Nucleus accumbens (tissue), 56 donors: ENCODE data around the gene KRT4.

ENCODE experiments used
- DNase-seq, 56 donors: peaks; one replicate each; lab custom pipeline; 2025; lab: John Stamatoyannopoulos, UW

The KRT4 gene

DNA sequence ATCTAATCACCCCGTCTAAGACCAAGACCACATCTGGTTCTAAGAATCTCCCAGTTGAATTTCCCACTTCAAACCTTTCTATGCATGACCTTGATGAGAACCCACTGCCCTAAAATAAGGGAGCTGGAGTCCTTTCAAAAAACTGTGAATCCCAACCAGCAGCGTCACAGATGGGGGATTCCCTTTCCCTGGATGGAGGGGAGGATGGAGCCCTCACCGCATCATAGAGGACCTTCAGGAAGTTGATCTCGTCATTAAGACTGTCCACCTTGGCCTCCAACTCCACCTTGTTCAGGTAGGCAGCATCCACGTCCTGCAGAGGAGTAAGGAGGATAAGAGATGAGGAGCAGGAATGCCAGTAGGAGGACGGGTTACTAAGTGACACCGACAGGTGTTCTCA lies 4.8 kb downstream of the KRT4 start:
- DNase-seq = no peak

DNA sequence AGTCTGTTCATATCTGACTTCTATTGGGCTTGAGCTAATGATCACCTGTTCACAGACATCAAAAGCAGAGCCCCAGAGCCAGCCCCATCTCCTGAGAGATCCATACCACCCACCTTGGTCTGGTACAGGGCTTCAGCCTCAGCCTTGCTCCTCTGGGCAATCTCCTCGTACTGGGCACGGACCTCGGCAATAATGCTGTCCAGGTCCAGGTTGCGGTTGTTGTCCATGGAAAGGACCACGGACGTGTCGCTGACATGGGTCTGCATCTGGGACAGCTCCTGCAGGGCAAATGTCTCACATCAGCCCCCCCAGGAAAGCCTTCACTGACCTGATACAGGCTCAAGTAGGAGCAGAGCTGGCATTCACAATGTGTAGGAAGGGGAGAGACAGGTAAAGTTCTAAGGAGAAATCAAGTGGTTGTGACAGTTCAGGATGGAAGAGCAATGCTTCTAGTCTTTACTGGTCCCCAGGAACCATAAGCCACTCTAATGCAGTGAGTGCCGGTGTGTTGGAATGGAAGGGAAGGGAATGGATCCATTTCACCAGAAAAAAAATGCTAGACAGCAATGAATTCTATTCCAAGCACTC lies 5.2 kb downstream of the KRT4 start:
- DNase-seq = no peak

DNA sequence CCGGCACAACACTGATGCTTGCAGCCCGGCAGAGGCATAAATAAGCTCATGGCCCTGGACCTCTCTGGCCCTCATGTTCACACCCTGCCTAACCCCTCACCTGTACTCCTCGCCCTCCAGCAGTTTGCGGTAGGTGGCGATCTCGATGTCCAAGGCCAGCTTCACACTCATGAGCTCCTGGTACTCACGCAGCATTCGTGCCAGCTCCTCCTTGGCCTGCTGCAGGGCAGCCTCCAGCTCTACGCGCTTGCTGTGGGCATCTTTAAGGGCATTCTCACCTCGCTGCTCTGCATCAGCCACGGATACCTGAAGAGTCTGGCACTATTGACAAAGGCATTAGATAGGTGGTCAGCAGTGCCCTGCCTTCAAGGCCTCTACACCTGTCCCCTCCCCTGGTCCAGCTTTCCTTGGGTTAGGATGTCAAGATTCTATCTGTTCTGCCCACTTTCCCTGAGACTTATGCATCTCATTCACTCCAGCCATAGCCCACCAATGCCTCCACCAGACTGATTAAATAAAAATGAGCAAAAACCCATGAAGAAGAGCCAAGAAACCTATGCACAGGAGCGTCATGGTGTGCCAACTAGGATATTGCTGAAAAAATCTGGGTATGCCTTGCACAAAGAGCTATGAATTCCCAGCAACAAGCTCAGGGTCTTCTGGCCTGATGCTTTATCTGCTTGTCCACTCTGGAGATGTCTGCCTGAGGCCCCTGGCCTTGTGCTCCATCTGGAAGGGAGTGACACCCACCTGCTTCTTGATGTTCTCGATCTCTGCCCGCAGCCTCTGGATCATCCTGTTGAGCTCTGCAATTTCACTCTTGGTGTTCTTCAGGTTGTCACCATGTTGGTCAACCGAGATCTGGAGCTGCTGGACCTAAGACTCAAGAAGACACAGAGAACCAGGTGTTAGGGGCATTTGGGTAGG lies 6.1 kb downstream of the KRT4 start:
- DNase-seq = no peak

DNA sequence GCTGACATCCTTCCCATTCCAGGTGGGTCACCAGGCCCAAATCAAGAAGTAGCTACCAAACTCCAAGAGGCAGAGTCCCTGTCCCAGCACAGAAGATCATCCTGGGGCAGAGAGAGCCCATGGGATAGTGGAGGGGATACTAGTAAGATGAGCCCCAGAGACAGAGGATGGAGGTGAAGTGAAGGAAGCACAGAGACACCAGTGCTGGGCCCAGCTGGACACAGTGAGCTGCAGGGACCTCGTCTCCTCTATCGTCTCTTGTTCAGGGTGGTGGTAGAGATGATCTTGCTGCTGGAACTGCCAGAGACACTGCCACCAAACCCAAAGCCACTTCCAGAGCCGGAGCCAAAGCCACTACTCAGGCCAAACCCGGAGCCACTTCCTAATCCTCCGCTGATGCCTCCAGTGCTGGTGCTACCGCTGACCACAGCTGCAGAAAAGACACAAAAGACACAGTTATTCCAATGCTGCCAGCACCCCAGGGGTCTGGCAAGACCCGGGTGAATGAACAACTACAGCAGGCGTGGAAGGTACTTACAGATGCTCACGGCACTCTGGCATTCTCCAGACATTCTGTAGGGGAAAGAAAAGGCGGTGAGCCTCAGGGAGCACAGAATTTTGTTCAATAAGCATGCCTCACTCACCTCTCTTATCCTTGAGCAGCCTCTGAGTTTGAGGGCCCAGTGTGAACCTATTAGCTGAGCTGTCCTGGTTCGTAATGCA lies 6.9 kb downstream of the KRT4 start:
- DNase-seq = no peak

DNA sequence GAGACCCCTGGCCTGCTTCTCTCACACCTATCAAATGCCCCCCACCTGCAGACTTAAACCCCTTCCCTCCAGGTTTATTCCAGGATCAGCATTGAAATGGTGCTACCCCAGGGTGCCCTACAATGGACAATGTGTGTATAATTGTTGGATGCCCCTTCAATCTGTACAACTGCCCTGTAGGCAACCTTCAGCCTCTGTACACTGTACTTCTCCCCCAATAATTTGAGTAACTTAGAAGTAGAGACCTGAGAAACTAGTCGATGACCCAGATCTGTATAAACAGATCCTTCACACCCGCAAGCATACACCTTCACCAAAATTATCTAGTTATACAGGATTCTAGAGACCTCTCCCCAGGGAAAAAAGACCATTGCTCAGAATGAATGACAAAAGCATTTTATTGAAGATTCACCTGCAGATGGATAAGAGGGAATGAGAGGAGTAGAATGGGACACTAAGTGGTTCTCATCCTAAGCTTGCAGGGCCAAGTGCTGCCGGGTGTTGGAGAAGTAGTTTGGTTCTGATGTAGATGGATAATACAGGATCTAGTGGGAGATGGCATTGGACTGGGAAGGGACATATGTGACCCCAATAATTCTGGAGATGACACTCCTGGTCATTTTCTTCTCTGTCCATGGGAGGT lies 7.6 kb downstream of the KRT4 start:
- DNase-seq = no peak

DNA sequence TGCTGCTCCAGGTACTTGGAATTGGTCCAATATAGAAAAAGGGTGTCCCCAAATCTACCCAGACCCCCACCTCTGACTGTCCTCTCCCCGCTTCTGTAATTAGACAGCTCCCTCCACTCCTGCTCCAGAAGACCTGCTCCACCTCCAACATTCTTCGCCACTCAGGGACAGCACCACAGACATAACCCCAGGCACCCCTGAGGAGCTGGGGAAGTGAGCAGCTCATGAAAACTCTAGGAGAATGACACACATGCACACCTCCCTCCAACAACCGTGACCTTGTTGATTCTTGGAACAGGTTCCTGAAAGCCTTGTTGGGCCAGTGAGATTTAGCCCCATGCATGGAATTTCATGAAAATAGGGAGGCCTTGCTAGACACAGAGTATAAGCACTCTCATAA lies 8.2 kb downstream of the KRT4 start:
- DNase-seq = no peak

DNA sequence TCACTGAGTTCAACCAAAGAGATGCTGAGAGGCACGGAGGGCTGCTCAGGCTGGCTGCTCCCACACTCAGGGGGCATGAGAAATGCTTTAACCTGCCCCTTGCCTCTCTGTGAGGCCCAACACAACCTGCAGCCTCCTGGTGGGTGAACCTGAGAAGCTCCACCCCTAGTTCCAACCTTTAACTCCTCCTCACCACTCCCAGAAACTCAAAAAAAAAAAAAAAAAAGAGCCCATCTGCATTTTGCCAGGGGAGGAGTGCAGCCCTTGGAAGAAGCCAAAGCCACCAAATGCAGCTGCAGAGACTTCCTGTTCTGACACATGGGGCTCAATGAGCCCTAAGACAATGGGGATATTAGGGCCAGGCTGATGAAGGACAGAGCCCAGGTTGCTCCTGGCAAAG lies 8.9 kb downstream of the KRT4 start:
- DNase-seq = no peak

DNA sequence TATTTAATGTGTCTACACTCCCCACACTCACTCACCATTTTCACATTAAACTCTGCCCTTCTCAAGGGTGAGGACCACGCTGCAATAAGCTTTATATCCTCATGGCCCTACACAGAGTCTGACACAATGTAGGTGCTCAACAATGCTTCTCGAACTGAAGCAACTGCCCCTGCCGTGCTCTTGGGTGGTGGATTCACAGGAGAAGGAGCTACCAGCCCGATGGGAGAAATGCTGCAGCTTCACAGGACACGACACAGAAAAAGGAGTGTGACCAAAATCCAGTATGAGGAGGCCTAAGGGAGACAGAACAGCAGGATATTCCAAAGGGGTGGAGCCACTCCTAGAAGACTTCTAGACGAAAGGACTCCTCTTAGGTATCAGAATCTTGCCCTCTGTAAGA lies 11.5 kb downstream of the KRT4 start:
- DNase-seq = no peak

DNA sequence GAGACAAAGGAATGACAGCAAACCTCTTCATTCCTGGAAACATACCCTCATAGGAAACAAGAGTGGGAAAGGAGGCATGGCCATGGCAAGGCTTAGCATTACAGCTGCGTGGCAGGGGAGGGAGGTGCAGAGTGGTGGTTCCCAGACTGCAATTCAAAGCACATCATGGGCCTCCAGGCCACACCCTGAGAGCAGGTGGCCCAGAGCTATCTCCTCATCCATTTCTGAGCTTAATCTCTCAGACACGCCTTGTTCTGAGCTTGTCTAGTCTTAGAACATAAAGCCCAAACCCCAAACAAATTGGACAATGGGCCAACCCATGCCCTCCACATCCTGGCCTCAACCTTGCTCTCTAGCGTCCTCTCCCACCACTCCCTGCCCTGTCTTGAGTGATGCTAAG lies 12.1 kb downstream of the KRT4 start:
- no peak for DNase-seq

DNA sequence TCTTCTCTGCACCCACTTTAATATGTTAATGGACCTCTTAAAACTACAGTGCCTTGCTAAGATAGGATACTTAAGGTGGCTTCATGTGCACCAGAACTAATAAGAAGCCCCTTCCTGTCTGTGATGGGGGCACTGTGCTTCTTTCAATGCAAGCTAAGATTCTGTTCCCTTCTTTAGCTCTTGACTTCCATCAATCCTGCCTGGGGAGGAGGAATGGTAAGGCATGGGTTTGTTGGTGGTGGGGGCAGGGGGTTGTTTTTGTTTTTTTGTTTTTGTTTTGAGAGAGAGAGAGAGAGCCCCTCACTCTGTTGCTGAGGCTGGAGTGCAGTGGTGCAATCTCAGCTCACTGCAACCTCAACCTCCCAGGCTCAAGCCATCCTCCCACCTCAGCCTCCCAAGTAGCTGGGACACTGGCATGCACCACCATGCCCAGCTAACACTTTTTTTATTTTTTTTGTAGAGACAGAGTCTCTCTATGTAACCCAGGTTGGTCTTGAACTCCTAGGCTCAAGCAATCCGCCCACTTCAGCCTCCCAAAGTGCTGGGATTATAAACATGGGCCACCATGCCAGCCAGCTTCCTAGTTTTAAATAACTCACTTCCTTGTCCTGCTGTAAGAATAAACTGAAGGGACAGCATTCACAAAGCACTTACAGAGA lies 13.5 kb downstream of the KRT4 start:
- DNase-seq = no peak

DNA sequence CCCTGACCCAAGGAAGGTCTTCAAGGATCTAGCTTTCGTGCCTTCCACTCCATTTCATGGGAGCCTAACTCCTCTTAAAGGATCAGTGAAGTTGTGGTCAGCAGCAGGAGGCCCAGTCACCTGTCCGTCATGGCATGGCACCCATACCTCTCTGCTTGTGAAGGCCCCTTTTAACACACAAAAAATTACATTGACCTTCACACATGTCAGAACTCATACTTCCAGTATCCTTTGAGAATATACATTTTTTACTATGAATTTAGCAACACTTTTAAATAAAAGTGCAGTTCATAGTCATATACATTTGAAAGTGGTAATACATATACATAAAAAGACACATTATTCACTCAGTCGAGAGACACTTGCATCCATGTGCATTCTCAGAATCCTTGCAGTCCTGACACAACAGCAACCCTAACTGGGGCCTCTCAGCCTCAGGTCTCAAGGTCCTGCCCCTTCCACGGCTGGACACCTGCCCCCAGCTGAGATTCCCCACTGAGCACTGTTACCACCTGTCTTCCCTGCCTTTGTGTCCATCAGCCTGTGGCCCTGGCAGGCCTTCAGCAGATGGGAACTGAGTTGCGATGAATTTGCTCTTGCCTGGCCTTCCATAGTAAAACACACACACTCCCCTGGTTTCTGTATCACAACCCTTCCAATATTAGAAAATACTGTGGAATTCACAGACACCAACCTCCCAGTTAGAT lies 14.3 kb downstream of the KRT4 start:
- no peak for DNase-seq

DNA sequence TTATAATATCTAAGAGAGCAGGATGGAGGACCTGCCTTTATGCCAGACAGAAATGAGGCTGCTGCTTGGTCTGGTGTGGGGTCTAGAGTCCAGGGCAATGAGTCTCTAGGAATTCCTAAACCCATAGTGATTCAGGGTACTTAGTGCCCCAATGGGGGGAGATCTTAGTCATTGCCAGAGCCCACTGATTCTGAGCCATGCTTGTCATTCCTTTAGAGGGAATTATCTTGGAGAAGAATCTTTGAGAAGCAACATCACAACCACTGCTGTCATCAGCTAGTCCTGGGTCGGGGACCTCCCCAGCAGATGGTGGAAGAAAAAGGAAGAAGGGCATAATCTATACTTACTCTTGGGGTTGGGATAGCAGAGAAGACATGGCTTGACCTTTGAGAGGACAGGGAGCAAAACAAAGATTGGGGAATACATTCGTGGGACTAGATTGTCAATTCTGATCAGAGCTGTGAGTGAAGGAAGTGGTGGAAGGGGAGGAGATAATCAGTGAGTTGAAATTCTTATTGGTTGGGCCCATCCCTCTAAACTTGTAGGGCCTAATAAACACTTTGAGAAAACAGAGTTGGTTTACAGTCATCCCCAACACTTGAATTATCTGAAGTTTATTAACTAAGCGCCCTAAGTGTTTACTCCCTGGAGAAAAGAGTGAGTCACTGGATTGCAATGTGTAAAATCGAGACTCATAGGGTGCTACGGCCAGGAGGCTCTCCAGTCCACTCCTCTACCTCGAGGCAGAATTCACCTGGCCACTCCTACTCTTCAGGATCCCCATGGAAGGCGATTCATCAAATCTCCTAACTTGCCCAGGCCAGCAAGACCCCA lies 15.0 kb downstream of the KRT4 start:
- no peak for DNase-seq

DNA sequence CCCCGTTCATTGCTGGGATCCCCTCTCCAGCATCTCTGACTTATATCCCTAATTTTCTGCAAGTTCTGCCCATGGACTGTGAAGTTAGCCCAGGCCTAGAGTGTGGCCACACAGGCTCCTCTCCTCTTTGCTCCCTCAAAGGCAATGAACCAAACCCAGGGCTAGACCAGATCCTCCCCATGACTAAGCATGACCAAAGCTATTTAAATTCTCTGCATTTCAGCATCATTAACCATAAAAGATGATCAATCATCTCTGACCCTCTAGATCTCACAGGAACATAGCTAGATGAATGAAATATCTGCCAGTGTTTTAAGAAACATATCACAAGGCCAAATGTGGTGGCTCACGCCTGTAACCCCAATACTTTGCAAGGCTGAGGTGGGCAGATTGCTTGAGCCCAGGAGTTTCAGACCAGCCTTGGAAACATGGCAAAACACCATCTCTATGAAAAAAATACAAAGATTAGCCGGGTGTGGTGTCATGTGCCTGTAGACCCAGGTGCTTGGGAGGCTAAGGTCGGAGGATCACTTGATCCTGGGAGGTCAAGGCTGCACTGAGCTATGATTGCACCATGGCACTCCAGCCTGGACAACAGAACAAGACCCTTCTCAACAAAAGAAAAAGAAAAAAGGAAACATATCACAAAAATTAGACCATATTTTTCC lies 15.8 kb downstream of the KRT4 start:
- no peak for DNase-seq

DNA sequence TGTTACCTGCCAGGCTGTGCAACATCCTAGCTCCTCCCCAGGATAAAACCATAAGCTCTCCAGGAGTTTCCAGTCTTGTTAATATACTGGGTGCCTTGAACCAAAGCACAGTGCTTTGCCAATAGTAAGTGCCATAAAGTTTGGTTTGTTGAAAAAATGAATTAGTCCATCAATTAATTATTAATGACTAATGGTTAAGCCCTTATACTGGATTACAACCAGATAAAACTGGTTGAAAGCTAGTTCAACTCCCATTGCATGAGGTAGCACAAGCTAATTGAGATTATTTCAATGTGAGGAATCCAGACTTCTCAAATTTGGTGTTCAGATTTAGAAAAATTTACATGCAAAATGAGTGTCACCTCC lies 16.4 kb downstream of the KRT4 start:
- DNase-seq = no peak

DNA sequence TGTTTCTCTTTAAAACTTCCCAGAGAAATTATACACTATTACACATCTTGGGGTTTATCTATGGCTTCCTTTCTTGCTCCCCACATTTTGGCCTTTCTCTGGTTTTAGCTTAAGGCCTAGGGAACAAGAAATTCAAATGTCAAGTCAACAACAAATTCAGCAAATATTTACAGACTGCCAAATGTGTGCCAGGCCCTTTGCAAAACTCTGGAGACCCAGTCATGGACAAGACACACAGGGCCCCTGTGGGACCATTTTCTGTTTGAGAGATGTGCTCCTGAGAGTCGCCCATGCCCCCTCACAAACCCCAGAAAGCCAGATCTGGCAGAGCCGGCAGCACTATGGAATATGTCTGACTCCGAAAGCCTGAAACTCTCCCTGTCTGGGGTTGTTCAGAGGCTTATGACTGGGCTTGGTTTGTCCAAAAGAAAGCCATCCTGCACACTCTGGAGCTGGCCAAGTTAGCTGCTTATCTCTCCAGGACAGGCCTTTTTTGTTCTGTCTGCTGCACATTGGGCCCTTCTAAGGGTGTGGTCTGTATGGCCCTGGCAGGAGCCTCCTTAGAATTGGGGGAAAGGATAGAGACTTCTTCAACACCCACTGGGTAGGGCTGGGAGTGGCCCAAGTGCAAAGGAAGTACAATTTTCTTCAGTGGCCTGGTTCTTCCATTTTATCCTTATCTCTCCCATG lies 16.9 kb downstream of the KRT4 start:
- DNase-seq = no peak

DNA sequence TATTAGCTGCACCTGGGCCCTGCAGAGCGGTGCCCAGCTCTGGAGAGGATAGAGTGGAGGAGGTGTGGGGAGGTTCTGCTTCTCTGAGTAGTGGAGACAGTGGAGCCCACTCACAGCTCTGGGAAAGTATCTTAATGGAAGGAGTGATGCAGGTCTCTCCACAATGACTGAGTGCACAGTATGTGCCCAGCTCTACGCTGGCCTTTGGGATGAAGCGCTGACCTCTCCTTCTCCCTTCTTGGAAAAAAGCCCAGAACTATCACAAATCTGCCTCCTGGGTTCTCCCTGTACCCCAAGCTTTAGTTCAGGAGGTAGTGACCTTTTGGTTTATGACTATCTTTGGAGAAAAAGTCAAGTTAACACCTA lies 17.5 kb downstream of the KRT4 start:
- no peak for DNase-seq

DNA sequence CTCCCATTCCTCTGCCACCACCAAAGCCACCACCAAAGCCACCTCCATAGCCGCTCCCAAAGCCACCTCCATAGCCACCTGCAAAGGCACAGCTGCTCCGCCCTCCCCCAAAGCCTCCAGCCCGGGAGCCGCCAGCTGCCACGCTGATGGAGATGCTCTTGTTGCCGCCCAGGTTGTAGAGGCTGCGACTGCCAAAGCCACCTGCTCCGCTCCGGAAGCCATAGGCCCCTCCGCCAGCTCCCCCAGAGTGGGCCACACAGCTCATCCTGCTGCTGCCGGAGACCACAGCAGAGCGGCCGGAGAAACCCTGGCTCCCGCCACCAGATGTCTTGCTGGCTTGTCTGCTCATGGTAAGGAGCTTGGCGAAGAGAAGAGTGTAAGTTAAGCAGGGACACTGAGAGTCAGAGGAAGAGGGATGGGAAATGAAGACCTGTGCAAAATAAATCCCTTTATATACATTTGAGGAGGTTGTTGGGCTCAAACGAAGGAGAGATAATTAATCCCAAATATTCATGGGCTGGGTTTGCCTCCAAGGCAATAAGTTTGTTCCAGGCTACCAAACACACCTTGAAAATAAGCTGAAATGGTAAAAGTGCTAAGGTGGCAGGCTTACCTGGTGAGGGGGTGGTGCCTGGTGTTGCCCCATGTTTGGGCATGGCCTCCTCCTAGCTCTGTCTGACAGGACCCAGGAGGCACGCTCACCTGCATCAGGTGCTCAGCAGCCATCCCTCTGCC lies 18.1 kb downstream of the KRT4 start, which contains the start of gene KRT3:
KRT3 (minus strand) TSS at position 424 of the 735 bp plus-strand sequence; CDS start at position 349, 75 bp downstream.
- no peak for DNase-seq
